ENCODE data around the gene DPP10.

- TF ChIP-seq CTCF (IDR thresholded peaks at IDR 0.05) (no peak), POLR2A (IDR thresholded peaks at IDR 0.05) (no peak)
Measured at GRCh38 chr2:115305712-115306111, 863.3 kb downstream of the DPP10 start.

Data from body of pancreas (tissue), 4 donors.